ENCODE results near the gene KRT37. TPM values are rescaled to one million over a fixed set of nuclear protein-coding genes. Genes with fewer than 3 reads are reported as not detected.

KRT37 gene
- total RNA-seq, 1 experiment from 2014 or later = not detected

- in situ Hi-C loops (cut with HindIII; ENCODE audit: low pct_unique_long_range_greater_than_20kb, low sequenced_read_pairs) = no loop called here
- no peaks in the 10 kb centered on the region for H3K36me3 ChIP-seq (ENCODE audit: control insufficient read depth, insufficient read depth, low read length)
- no peaks in the 10 kb centered on the region for H3K27me3 ChIP-seq (ENCODE audit: control insufficient read depth, insufficient read depth, low read length)
- BruUV-seq (replicated peaks) = no TSS peak
- CTCF ChIA-PET = no interaction called here
- H3K4me1 ChIP-seq (ENCODE audit: control insufficient read depth, insufficient read depth, low read length) = no peaks in the 10 kb centered on the region
- TF ChIP-seq TCF7L2 (IDR thresholded peaks at IDR 0.05; ENCODE audit: low read depth, low read length) = no peak
- TF ChIP-seq SIN3A (IDR thresholded peaks at IDR 0.05; ENCODE audit: borderline replicate concordance, insufficient read depth, low read depth, low read length) = no peak
- TF ChIP-seq, protein P1, sequence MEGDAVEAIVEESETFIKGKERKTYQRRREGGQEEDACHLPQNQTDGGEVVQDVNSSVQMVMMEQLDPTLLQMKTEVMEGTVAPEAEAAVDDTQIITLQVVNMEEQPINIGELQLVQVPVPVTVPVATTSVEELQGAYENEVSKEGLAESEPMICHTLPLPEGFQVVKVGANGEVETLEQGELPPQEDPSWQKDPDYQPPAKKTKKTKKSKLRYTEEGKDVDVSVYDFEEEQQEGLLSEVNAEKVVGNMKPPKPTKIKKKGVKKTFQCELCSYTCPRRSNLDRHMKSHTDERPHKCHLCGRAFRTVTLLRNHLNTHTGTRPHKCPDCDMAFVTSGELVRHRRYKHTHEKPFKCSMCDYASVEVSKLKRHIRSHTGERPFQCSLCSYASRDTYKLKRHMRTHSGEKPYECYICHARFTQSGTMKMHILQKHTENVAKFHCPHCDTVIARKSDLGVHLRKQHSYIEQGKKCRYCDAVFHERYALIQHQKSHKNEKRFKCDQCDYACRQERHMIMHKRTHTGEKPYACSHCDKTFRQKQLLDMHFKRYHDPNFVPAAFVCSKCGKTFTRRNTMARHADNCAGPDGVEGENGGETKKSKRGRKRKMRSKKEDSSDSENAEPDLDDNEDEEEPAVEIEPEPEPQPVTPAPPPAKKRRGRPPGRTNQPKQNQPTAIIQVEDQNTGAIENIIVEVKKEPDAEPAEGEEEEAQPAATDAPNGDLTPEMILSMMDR (IDR thresholded peaks at IDR 0.05) = no peak
- no peak for TF ChIP-seq POLR2AphosphoS5 (IDR thresholded peaks at IDR 0.05; ENCODE audit: low read depth, low read length)
- TF ChIP-seq, protein P2, sequence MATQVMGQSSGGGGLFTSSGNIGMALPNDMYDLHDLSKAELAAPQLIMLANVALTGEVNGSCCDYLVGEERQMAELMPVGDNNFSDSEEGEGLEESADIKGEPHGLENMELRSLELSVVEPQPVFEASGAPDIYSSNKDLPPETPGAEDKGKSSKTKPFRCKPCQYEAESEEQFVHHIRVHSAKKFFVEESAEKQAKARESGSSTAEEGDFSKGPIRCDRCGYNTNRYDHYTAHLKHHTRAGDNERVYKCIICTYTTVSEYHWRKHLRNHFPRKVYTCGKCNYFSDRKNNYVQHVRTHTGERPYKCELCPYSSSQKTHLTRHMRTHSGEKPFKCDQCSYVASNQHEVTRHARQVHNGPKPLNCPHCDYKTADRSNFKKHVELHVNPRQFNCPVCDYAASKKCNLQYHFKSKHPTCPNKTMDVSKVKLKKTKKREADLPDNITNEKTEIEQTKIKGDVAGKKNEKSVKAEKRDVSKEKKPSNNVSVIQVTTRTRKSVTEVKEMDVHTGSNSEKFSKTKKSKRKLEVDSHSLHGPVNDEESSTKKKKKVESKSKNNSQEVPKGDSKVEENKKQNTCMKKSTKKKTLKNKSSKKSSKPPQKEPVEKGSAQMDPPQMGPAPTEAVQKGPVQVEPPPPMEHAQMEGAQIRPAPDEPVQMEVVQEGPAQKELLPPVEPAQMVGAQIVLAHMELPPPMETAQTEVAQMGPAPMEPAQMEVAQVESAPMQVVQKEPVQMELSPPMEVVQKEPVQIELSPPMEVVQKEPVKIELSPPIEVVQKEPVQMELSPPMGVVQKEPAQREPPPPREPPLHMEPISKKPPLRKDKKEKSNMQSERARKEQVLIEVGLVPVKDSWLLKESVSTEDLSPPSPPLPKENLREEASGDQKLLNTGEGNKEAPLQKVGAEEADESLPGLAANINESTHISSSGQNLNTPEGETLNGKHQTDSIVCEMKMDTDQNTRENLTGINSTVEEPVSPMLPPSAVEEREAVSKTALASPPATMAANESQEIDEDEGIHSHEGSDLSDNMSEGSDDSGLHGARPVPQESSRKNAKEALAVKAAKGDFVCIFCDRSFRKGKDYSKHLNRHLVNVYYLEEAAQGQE (IDR thresholded peaks at IDR 0.05; ENCODE audit: insufficient read depth in 1 of 2, low read depth in 2 of 2, low read length in 1 of 2) = no peak
- no peak overlapping the region for H3K27ac ChIP-seq (ENCODE audit: low read length)
- peaks cover 5% of the 10 kb centered on the region; the same call in 1 of the 2 replicates for H3K9me3 ChIP-seq (ENCODE audit: control insufficient read depth, insufficient read depth, low read depth, low read length)
- no peak for ATAC-seq
- DNase-seq (ENCODE audit: low read depth, low spot score) = no peak
- POLR2A ChIA-PET = interaction anchor here (0.6 kb wide), 1 partner anchor 201 kb away, joined by 3 read pairs; no protein-coding TSS in a partner anchor
- intact Hi-C loops (cut with micrococcal nuclease; ENCODE audit: unreplicated experiment) = no loop called here
- no peak overlapping the region for H3K4me3 ChIP-seq (ENCODE audit: low read depth in 2 of 2, low read length in 2 of 2)
Measured at GRCh38 chr17:41453066-41453465, 28.7 kb upstream of the KRT37 start.

DNA sequence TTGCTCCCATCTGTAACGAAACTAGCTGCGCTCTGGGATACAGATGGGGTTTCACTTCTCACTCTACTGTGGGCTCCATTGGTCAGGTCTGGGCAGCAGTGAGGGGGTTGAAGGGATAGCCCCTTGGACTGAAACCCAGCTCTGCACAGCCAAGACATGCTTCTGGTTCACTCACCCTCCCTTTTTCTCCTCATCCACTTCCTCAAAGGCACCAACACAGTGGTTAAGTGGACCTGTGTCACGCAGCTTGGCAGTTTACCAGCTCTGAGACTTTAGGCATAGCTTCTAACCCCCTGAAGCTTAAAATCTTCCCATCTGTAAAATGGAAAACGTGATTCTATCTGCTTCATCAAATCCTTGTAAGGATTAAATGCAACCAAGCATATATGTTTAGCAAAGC is 27.9 kb upstream of the KRT37 start:
- H3K36me3 ChIP-seq (ENCODE audit: control insufficient read depth, insufficient read depth, low read length) = no peaks in the 10 kb centered on the region
- intact Hi-C loops (cut with micrococcal nuclease; ENCODE audit: unreplicated experiment) (no loop called here), in situ Hi-C loops (cut with HindIII; ENCODE audit: low pct_unique_long_range_greater_than_20kb, low sequenced_read_pairs) (no loop called here)
- peaks cover 5% of the 10 kb centered on the region; the same call in 1 of the 2 replicates for H3K9me3 ChIP-seq (ENCODE audit: control insufficient read depth, insufficient read depth, low read depth, low read length)
- ATAC-seq (no peak), DNase-seq (ENCODE audit: low read depth, low spot score) (no peak)
- no TSS peak for BruUV-seq (replicated peaks)
- TF ChIP-seq, protein P2 (IDR thresholded peaks at IDR 0.05; ENCODE audit: insufficient read depth in 1 of 2, low read depth in 2 of 2, low read length in 1 of 2) = no peak
- no peak overlapping the region for H3K27ac ChIP-seq (ENCODE audit: low read length)
- ChIA-PET CTCF (no interaction called here), POLR2A (no interaction called here)
- H3K4me1 ChIP-seq (ENCODE audit: control insufficient read depth, insufficient read depth, low read length) = no peaks in the 10 kb centered on the region
- no peak overlapping the region for H3K4me3 ChIP-seq (ENCODE audit: low read depth in 2 of 2, low read length in 2 of 2)
- no peaks in the 10 kb centered on the region for H3K27me3 ChIP-seq (ENCODE audit: control insufficient read depth, insufficient read depth, low read length)
